ENCODE results near the gene ATP8A1. TPM values are rescaled to one million over a fixed set of nuclear protein-coding genes. Genes with fewer than 3 reads are reported as not detected.

Gene ATP8A1
- total RNA-seq, 1 experiment from 2014 or later, result 14.3 TPM

GRCh38 chr4:42641656-42642055, 15.2 kb downstream of the ATP8A1 start:
- Mint-ChIP-seq H3K9me3 (no peaks in the 10 kb centered on the region), H3K4me1 (peaks cover 15% of the 10 kb centered on the region), H3K27me3 (ENCODE audit: low read depth) (no peaks in the 10 kb centered on the region), H3K4me3 (no peak overlapping the region), H3K27ac (no peak overlapping the region), H3K36me3 (no peaks in the 10 kb centered on the region)
- no peak for DNase-seq (ENCODE audit: low spot score)
- no peak for ATAC-seq
- TF ChIP-seq TEAD1 (CRISPR knock-in tag; IDR thresholded peaks at IDR 0.05) (no peak), ATF2 (CRISPR knock-in tag; IDR thresholded peaks at IDR 0.05; ENCODE audit: borderline replicate concordance, low read depth) (no peak), MLX (CRISPR knock-in tag; IDR thresholded peaks at IDR 0.05) (no peak), ZBTB43 (CRISPR knock-in tag; IDR thresholded peaks at IDR 0.05) (no peak), USF1 (CRISPR knock-in tag; IDR thresholded peaks at IDR 0.05) (no peak), ZNF232 (CRISPR knock-in tag; IDR thresholded peaks at IDR 0.05) (no peak), RORB (CRISPR knock-in tag; IDR thresholded peaks at IDR 0.05) (no peak), FOXP1 (CRISPR knock-in tag; IDR thresholded peaks at IDR 0.05; ENCODE audit: borderline replicate concordance) (no peak)
- POLR2A ChIA-PET, result no interaction called here
- CTCF ChIA-PET, result interaction anchor here (0.5 kb wide), 1 partner anchor 1242 kb away, joined by 4 read pairs; no protein-coding TSS in a partner anchor

GRCh38 chr4:42641161-42641560, 15.7 kb downstream of the ATP8A1 start:
- H3K9me3 Mint-ChIP-seq, result no peaks in the 10 kb centered on the region
- ChIA-PET POLR2A (no interaction called here), CTCF (interaction anchor here (0.5 kb wide), 1 partner anchor 1241 kb away, joined by 4 read pairs; no protein-coding TSS in a partner anchor)
- TF ChIP-seq TCF7 (CRISPR knock-in tag; IDR thresholded peaks at IDR 0.05; ENCODE audit: low read depth) (no peak), ERG (CRISPR knock-in tag; IDR thresholded peaks at IDR 0.05) (no peak), KAT7 (CRISPR knock-in tag; IDR thresholded peaks at IDR 0.05; ENCODE audit: borderline replicate concordance) (no peak), E2F5 (CRISPR knock-in tag; IDR thresholded peaks at IDR 0.05) (no peak), CREM (CRISPR knock-in tag; IDR thresholded peaks at IDR 0.05) (no peak), MXD4 (CRISPR knock-in tag; IDR thresholded peaks at IDR 0.05; ENCODE audit: borderline replicate concordance) (no peak), MLX (CRISPR knock-in tag; IDR thresholded peaks at IDR 0.05) (no peak), CBFB (CRISPR knock-in tag; IDR thresholded peaks at IDR 0.05; ENCODE audit: low read depth) (no peak)
- DNase-seq (ENCODE audit: low spot score) (no peak), ATAC-seq (no peak)
- no peak overlapping the region for H3K27ac Mint-ChIP-seq
- peaks cover 19% of the 10 kb centered on the region for H3K4me1 Mint-ChIP-seq
- no peaks in the 10 kb centered on the region for H3K27me3 Mint-ChIP-seq (ENCODE audit: low read depth)
- no peak overlapping the region for H3K4me3 Mint-ChIP-seq
- H3K36me3 Mint-ChIP-seq, result no peaks in the 10 kb centered on the region

- Mint-ChIP-seq H3K27ac (no peak overlapping the region), H3K9me3 (no peaks in the 10 kb centered on the region), H3K36me3 (no peaks in the 10 kb centered on the region), H3K4me1 (peaks cover 21% of the 10 kb centered on the region), H3K27me3 (ENCODE audit: low read depth) (no peaks in the 10 kb centered on the region), H3K4me3 (no peak overlapping the region)
- DNase-seq (ENCODE audit: low spot score) (no peak), ATAC-seq (no peak)
- ChIA-PET POLR2A (no interaction called here), CTCF (no interaction called here)
- TF ChIP-seq E2F5 (CRISPR knock-in tag; IDR thresholded peaks at IDR 0.05), result no peak
- TF ChIP-seq RELA (CRISPR knock-in tag; IDR thresholded peaks at IDR 0.05; ENCODE audit: borderline replicate concordance), result no peak
- TF ChIP-seq USF2 (CRISPR knock-in tag; IDR thresholded peaks at IDR 0.05), result no peak
- no peak for TF ChIP-seq NFE2L1 (CRISPR knock-in tag; IDR thresholded peaks at IDR 0.05)
- no peak for TF ChIP-seq RORB (CRISPR knock-in tag; IDR thresholded peaks at IDR 0.05)
- no peak for TF ChIP-seq ERG (CRISPR knock-in tag; IDR thresholded peaks at IDR 0.05)
- no peak for TF ChIP-seq ZSCAN18 (CRISPR knock-in tag; IDR thresholded peaks at IDR 0.05)
These were observed 16.3 kb downstream of the ATP8A1 start for GRCh38 chr4:42640613-42641012.
